Spinal cord (tissue), 10 donors: Measurements from ENCODE around the gene MESP1. TPM values are rescaled to one million over a fixed set of nuclear protein-coding genes. Genes with fewer than 3 reads are reported as not detected.

Experiments
- DNase-seq, 6 donors: peaks; one replicate each; pipeline versions ENCODE4 v3.0.0 to v3.0.0-alpha.2; 2013 to 2015; ENCODE audit warnings: low spot score in 6 of 6, low read depth in 4 of 6
- H3K27ac ChIP-seq: one replicate; pipeline ENCODE4 v1.5.1; 2013; ENCODE audit warnings: low read depth, low read length, control low read depth
- H3K27me3 ChIP-seq: one replicate; pipeline ENCODE4 v1.6.1; 2013; ENCODE audit warnings: low read length; ENCODE audit not compliant: control insufficient read depth, insufficient read depth
- H3K36me3 ChIP-seq: one replicate; pipeline ENCODE4 v1.6.1; 2013; ENCODE audit warnings: low read length; ENCODE audit not compliant: control insufficient read depth, insufficient read depth
- H3K4me1 ChIP-seq: one replicate; pipeline ENCODE4 v1.6.1; 2013; ENCODE audit warnings: low read length; ENCODE audit not compliant: control insufficient read depth, insufficient read depth
- H3K4me3 ChIP-seq: one replicate; pipeline ENCODE4 v1.5.1; 2013; ENCODE audit warnings: low read depth, low read length, control low read depth
- H3K9me3 ChIP-seq: one replicate; pipeline ENCODE4 v1.6.1; 2013; ENCODE audit warnings: low read length; ENCODE audit not compliant: control insufficient read depth, insufficient read depth
- WGBS: methylation state at CpG from one replicate; pipeline ENCODE4 v1.1.5; 2013; ENCODE audit warnings: missing lambda C conversion rate; ENCODE audit not compliant: insufficient coverage; 5-methylcytosine and 5-hydroxymethylcytosine counted together
- polyA plus RNA-seq, 2 donors: library from polyadenylated mRNA; unstranded; fragments of 120-200 nt; gene quantifications; one replicate each; pipeline ENCODE4 v1.2.1, GENCODE V29; 2013; ENCODE audit not compliant: insufficient read length in 2 of 2
- total RNA-seq, 2 donors: library from RNA; depleted of rRNA in 1 of 2; stranded (reverse); fragments of 120-200 nt in 1 of 2; fragments of >200 nt in 1 of 2; gene quantifications; one replicate each; pipeline versions ENCODE4 v1.2.3 to v1.2.4, GENCODE V29; 2013 to 2014
- donor health status: healthy.

MESP1 gene
- total and polyA plus RNA-seq, 4 donors = 1.5 to 18.2 (median 10.8) TPM

DNA sequence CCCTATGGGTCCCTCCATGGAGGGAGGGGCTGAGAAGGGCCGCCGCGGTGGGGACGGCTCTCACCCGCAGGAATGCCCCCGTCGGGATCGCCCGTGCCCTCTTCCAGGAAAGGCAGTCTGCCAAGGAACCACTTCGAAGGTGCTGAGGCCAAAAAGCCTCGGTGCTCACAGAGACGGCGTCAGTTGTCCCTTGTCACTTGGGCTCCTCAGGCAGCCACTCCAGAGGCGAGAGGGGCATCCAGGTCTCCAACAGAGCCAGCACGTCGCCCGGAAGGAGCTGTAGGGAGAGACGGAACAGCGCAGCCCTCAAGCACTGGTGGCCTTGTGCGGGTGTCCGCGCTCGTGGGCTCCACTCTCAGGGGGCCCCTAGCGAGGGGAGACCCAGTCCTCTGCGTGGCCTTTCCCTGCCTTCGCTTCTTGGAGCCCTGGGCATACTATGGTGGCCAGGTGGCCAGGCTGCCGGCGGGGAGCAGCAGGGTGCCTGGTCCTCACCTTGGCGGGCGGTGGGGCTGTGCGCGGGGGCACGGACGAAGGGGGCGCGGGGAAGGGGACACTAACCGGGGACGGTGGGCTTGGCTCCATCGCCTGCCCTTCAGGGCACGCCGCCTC lies 994 bp downstream of the MESP1 start:
- no peaks in the 10 kb centered on the region for H3K9me3 ChIP-seq
- H3K4me3 ChIP-seq = peak overlapping the region; percentile 43
- DNase-seq = peak in 2 of 6 donors; percentile 40 to 45
- H3K27ac ChIP-seq = no peak overlapping the region
- H3K36me3 ChIP-seq = peaks cover 21% of the 10 kb centered on the region
- peaks cover 45% of the 10 kb centered on the region for H3K27me3 ChIP-seq
- peaks cover 37% of the 10 kb centered on the region for H3K4me1 ChIP-seq
- WGBS = 3% methylated on average over 41 of the region's 41 CpGs

DNA sequence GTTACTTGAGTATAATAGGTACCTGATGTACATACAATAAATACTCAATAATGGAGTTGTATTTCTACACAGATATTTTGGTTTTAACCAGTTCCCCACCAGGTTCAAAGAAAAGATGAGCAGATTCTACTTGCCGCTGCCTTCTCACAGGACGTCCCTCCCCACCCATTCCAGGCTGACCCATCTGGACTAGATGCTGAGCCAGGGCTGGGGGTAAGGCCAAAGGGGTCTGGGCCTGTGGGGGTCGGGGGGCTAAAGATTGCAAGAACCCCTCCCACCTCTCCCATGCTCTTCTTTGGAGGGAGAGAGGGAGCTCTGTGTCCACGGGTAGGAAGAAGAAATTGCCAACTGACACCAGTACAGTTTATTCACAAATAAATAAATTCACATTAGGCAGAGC lies 1.5 kb downstream of the MESP1 start:
- Histone ChIP-seq H3K27ac (no peak overlapping the region), H3K4me1 (peaks cover 37% of the 10 kb centered on the region), H3K36me3 (peaks cover 26% of the 10 kb centered on the region), H3K9me3 (no peaks in the 10 kb centered on the region), H3K4me3 (no peak overlapping the region), H3K27me3 (peaks cover 45% of the 10 kb centered on the region)
- no CpG with 5 or more reads among the region's 4 CpGs for WGBS
- DNase-seq = no peak

DNA sequence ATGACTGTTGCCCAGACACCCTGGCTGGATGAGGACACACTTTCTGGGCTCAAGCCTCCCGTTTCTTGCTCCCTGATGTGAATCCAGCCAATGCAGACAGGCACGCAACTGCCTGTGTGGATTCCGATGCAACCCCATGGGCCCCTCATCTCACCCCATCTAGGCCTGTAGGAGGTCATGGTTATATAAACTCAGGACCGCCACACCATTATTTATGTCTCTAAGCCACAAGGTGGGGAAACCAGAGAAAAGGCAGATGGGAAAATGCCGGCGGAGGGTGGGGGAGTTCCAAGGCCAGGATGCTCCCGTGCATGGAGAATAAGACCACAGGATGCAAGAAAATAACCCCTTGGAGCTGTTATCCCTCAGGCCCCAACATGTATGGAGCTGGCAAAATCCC lies 2.0 kb downstream of the MESP1 start:
- WGBS = 59% methylated on average over 5 of the region's 7 CpGs
- H3K4me1 ChIP-seq = peaks cover 37% of the 10 kb centered on the region
- no peaks in the 10 kb centered on the region for H3K9me3 ChIP-seq
- H3K4me3 ChIP-seq = no peak overlapping the region
- H3K27me3 ChIP-seq = peaks cover 45% of the 10 kb centered on the region
- peaks cover 26% of the 10 kb centered on the region for H3K36me3 ChIP-seq
- DNase-seq = no peak
- H3K27ac ChIP-seq = no peak overlapping the region

DNA sequence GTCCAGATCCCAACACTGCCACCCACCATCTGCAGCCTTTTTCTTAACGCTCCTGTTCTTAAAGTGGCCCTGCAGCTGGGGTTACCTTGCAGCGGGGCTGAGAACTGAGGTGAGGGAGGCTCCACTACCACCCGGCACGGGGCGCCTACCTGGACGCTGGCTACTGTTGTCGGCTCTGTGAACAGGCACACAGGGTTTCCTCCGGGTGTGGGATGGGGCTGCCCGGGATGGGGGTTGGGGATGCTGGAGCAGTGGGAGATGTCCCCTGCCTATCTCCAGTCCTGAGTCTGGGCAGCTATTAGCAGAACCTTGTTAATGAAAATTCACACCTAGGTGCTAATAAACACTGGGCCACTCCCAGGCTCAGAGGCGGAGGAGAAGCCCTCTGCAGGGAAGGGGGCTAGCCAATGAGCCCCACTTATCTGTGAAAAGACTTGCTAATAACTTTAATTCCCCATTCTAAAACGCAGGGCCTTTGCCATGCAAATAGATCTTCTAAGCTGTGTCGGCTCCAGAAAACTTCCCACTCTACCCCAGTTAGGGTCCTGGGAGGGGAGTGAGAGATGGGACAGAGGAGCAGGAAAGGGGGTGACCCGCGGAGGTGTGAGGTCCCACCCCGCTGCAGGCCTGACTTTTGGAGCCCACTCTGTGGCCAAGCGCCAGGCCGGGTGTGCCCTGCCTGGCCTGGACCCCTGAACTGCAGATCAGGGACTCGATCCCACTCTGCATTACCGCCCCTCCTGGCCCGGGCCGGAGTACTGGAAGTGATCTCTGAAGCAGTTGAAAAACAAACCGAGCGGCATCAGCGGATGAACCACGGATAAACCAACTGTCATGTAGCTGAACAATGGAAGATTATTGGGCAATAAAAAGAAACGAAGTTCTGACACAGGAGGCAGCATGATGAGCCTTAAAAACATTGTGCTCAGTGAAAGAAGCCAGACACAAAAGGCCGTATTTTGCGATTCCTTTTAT lies 3.1 kb downstream of the MESP1 start:
- 28% methylated on average over 25 of the region's 28 CpGs for WGBS
- Histone ChIP-seq H3K27me3 (peaks cover 45% of the 10 kb centered on the region), H3K27ac (no peak overlapping the region), H3K36me3 (peaks cover 28% of the 10 kb centered on the region), H3K4me1 (peaks cover 37% of the 10 kb centered on the region), H3K9me3 (no peaks in the 10 kb centered on the region), H3K4me3 (no peak overlapping the region)
- DNase-seq = peak in 1 of 6 donors; percentile 6

DNA sequence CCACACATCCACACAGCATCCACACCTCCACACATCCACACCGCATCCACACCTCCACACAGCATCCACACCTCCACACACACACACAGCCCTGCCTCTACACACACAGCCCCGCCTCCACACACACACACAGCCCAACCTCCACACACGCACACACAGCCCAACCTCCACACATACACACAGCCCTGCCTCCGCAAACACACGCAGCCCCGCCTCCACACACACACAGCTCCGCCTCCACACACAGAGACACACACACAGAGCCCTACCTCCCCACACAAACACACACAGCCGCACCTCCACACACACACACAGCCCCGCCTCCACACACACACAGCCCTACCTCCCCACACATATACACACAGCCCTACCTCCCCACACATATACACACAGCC lies 4.7 kb downstream of the MESP1 start:
- Histone ChIP-seq H3K9me3 (no peaks in the 10 kb centered on the region), H3K4me1 (peaks cover 36% of the 10 kb centered on the region), H3K27me3 (peaks cover 42% of the 10 kb centered on the region), H3K36me3 (peaks cover 28% of the 10 kb centered on the region), H3K4me3 (no peak overlapping the region), H3K27ac (no peak overlapping the region)
- no peak for DNase-seq
- WGBS = 68% methylated on average over 8 of the region's 9 CpGs

DNA sequence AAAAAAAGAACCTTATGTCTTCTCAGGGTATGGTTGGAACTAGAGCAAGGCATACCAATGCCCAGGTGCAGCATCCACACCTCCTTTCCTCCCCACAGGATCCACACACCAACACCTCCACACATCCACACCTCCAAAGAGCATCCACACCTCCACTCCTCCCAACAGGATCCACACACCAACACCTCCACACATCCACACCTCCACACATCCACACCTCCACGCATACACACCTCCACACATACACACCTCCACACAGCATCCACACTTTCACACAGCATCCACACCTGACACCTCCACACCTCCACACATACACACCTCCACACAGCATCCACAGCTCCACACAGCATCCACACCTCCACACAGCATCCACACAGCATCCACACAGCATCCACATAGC lies 5.3 kb downstream of the MESP1 start:
- 95% methylated on average over 1 of the region's 1 CpG for WGBS
- Histone ChIP-seq H3K4me1 (peaks cover 33% of the 10 kb centered on the region), H3K9me3 (no peaks in the 10 kb centered on the region), H3K4me3 (no peak overlapping the region), H3K27me3 (peaks cover 42% of the 10 kb centered on the region), H3K27ac (no peak overlapping the region), H3K36me3 (peaks cover 28% of the 10 kb centered on the region)
- no peak for DNase-seq

DNA sequence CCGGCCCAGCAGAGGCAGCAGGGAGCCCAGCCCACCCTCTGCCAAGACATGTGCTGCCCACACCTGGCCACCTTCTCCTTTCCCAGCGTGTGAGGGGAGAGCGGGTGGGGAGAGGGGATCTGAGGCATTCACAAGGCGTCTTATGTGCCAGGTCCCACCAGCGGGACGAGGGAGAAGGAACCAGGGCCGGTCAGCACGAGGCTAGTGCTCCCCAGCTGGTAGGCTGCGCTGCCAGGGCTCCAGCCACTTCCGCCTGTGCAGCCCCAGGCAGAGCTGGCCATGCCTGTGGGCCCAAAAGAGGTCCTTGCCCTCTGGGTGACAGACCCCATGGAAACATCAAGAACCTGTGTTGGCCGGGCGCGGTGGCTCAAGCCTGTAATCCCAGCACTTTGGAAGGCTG lies 5.9 kb downstream of the MESP1 start:
- Histone ChIP-seq H3K27ac (no peak overlapping the region), H3K4me1 (peaks cover 30% of the 10 kb centered on the region), H3K9me3 (no peaks in the 10 kb centered on the region), H3K27me3 (peaks cover 41% of the 10 kb centered on the region), H3K36me3 (peaks cover 28% of the 10 kb centered on the region), H3K4me3 (no peak overlapping the region)
- DNase-seq = no peak
- 88% methylated on average over 10 of the region's 13 CpGs for WGBS

DNA sequence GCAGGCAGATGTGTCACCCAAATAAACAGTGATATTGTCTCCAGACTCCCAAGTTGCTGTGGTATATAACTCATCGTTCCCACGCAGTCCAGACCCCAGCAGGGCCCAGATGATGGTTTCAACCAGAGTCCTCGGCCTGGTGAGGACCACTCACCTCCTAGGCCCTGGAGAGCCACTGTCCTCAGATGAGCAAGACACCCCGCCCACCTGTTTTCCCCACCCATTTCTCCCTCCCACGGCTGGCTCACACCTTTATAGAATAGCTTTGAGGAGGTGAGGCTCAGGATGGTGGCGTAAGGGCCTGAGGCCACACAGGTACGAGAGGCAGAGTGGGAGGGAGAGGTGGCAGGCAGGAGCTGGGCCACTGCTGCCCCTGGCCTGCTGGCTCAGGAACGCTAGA lies 7.5 kb downstream of the MESP1 start:
- peaks cover 15% of the 10 kb centered on the region for H3K4me1 ChIP-seq
- no peak overlapping the region for H3K4me3 ChIP-seq
- WGBS = 94% methylated on average over 5 of the region's 8 CpGs

DNA sequence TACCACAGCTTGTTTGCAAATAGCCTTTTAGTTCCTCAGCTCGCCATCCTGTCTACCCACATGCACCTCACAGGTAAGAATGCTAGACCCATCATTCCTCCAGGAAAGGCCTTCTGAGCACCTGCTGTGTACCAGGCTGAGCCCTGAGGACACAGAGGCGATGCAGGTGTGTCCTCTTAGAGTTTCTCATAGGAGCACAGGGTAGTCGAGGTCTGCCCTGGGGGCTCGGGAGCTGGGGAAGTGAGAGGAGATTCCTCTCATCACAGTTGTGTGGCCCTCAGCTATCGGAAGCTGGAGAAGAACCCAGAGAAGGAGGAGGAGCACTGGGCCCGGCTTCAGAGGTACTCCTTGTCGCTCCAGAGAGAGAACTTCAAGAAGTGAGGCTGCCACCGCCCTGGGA lies 8.0 kb downstream of the MESP1 start:
- peaks cover 19% of the 10 kb centered on the region for H3K27me3 ChIP-seq
- no peak overlapping the region for H3K4me3 ChIP-seq
- no peak overlapping the region for H3K27ac ChIP-seq
- peaks cover 25% of the 10 kb centered on the region for H3K36me3 ChIP-seq
- no peak for DNase-seq
- no peaks in the 10 kb centered on the region for H3K9me3 ChIP-seq
- H3K4me1 ChIP-seq = peaks cover 15% of the 10 kb centered on the region
- 90% methylated on average over 8 of the region's 8 CpGs for WGBS

More for the DNA sequence above, 7.5 kb downstream of the MESP1 start:
- H3K27ac ChIP-seq = no peak overlapping the region
- H3K36me3 ChIP-seq = peaks cover 28% of the 10 kb centered on the region
- no peaks in the 10 kb centered on the region for H3K9me3 ChIP-seq
- DNase-seq = no peak
- H3K27me3 ChIP-seq = peaks cover 25% of the 10 kb centered on the region
